ENCODE measurements around the gene RAB35. TPM values are rescaled to one million over a fixed set of nuclear protein-coding genes. Genes with fewer than 3 reads are reported as not detected.

RAB35 gene
- total and polyA plus RNA-seq, 2 experiments from 2014 or later: 9.9 to 16.9 TPM

DNA sequence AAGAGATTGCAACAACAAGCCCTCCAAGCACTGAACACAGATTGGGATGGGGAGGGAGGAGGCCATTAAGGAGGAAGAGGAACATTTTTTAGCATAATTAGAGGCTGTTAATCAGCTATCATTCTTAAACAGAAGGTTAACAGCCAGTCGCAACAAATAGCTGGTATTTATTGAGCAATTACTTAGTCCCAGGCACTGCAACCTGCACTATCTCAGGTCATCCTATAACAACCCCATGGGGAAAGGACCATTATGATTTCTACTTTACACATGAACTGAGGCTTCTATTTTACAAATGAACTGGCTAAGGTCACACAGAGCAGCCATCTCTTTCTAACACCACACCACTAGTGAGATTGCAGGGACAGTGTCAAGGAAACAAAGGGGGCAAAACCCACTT is 10.4 kb downstream of the RAB35 start (continued):
- TF ChIP-seq, protein P1, sequence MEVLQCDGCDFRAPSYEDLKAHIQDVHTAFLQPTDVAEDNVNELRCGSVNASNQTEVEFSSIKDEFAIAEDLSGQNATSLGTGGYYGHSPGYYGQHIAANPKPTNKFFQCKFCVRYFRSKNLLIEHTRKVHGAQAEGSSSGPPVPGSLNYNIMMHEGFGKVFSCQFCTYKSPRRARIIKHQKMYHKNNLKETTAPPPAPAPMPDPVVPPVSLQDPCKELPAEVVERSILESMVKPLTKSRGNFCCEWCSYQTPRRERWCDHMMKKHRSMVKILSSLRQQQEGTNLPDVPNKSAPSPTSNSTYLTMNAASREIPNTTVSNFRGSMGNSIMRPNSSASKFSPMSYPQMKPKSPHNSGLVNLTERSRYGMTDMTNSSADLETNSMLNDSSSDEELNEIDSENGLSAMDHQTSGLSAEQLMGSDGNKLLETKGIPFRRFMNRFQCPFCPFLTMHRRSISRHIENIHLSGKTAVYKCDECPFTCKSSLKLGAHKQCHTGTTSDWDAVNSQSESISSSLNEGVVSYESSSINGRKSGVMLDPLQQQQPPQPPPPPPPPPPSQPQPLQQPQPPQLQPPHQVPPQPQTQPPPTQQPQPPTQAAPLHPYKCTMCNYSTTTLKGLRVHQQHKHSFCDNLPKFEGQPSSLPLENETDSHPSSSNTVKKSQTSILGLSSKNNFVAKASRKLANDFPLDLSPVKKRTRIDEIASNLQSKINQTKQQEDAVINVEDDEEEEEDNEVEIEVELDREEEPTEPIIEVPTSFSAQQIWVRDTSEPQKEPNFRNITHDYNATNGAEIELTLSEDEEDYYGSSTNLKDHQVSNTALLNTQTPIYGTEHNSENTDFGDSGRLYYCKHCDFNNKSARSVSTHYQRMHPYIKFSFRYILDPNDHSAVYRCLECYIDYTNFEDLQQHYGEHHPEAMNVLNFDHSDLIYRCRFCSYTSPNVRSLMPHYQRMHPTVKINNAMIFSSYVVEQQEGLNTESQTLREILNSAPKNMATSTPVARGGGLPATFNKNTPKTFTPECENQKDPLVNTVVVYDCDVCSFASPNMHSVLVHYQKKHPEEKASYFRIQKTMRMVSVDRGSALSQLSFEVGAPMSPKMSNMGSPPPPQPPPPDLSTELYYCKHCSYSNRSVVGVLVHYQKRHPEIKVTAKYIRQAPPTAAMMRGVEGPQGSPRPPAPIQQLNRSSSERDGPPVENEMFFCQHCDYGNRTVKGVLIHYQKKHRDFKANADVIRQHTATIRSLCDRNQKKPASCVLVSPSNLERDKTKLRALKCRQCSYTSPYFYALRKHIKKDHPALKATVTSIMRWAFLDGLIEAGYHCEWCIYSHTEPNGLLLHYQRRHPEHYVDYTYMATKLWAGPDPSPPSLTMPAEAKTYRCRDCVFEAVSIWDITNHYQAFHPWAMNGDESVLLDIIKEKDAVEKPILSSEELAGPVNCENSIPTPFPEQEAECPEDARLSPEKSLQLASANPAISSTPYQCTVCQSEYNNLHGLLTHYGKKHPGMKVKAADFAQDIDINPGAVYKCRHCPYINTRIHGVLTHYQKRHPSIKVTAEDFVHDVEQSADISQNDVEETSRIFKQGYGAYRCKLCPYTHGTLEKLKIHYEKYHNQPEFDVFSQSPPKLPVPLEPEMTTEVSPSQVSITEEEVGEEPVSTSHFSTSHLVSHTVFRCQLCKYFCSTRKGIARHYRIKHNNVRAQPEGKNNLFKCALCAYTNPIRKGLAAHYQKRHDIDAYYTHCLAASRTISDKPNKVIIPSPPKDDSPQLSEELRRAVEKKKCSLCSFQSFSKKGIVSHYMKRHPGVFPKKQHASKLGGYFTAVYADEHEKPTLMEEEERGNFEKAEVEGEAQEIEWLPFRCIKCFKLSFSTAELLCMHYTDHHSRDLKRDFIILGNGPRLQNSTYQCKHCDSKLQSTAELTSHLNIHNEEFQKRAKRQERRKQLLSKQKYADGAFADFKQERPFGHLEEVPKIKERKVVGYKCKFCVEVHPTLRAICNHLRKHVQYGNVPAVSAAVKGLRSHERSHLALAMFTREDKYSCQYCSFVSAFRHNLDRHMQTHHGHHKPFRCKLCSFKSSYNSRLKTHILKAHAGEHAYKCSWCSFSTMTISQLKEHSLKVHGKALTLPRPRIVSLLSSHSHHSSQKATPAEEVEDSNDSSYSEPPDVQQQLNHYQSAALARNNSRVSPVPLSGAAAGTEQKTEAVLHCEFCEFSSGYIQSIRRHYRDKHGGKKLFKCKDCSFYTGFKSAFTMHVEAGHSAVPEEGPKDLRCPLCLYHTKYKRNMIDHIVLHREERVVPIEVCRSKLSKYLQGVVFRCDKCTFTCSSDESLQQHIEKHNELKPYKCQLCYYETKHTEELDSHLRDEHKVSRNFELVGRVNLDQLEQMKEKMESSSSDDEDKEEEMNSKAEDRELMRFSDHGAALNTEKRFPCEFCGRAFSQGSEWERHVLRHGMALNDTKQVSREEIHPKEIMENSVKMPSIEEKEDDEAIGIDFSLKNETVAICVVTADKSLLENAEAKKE (CRISPR knock-in tag; IDR thresholded peaks at IDR 0.05): no peak
- no peak for TF ChIP-seq EZH2 (IDR thresholded peaks at IDR 0.05; ENCODE audit: low read depth, unreplicated experiment)
- no peak for TF ChIP-seq ZNF114 (CRISPR knock-in tag; IDR thresholded peaks at IDR 0.05)
- no peak for TF ChIP-seq POLR2AphosphoS5 (IDR thresholded peaks at IDR 0.05; ENCODE audit: low read depth)
- TF ChIP-seq, protein P2, sequence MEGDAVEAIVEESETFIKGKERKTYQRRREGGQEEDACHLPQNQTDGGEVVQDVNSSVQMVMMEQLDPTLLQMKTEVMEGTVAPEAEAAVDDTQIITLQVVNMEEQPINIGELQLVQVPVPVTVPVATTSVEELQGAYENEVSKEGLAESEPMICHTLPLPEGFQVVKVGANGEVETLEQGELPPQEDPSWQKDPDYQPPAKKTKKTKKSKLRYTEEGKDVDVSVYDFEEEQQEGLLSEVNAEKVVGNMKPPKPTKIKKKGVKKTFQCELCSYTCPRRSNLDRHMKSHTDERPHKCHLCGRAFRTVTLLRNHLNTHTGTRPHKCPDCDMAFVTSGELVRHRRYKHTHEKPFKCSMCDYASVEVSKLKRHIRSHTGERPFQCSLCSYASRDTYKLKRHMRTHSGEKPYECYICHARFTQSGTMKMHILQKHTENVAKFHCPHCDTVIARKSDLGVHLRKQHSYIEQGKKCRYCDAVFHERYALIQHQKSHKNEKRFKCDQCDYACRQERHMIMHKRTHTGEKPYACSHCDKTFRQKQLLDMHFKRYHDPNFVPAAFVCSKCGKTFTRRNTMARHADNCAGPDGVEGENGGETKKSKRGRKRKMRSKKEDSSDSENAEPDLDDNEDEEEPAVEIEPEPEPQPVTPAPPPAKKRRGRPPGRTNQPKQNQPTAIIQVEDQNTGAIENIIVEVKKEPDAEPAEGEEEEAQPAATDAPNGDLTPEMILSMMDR (conservative IDR thresholded peaks at IDR 0.05; ENCODE audit: low read depth in 2 of 2): no peak
- no peak for TF ChIP-seq STAT1 (IDR thresholded peaks at IDR 0.05; ENCODE audit: unreplicated experiment)
- no peak for TF ChIP-seq CREB1 (CRISPR knock-in tag; IDR thresholded peaks at IDR 0.05; ENCODE audit: low read depth)
- TF ChIP-seq ZNF331 (CRISPR knock-in tag; IDR thresholded peaks at IDR 0.05; ENCODE audit: low read depth): no peak

DNA sequence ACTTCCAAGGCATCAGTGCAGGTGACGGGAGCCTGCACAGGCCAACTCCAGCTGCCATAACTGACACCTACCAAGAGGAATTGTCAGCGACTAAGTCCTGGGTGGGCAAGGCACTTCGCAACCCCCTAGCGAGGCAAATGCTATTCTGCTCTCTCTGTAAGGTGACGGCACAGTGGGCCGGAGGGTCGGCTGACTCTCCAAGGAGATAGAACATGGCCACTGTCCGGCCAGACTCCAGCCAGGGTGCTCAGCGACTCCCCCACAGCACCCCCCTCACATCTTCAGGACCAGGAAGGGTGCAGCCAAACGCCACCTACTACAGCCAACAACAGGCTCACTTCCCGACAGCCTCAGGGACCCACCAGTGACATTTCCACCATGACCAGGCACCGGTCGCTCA is 13.2 kb downstream of the RAB35 start:
- Histone ChIP-seq H3K4me3 (no peak overlapping the region), H3K4me2 (no peak overlapping the region), H3F3A (replicated peaks; ENCODE audit: low read depth) (no peaks in the 10 kb centered on the region; the same call in 1 of the 2 replicates), H4K20me1 (replicated peaks; ENCODE audit: insufficient read depth) (peaks cover 3% of the 10 kb centered on the region; the same call in 1 of the 2 replicates), H3K36me3 (ENCODE audit: insufficient read depth) (no peaks in the 10 kb centered on the region), H2AFZ (no peak overlapping the region), H3K9me2 (ENCODE audit: insufficient read depth) (no peaks in the 10 kb centered on the region), H3K27me3 (ENCODE audit: insufficient read depth) (no peaks in the 10 kb centered on the region), H3K79me2 (replicated peaks; ENCODE audit: insufficient read depth) (peaks cover 65% of the 10 kb centered on the region), H3K27ac (ENCODE audit: low read depth) (no peak overlapping the region), H3K4me1 (ENCODE audit: insufficient read depth) (peaks cover 7% of the 10 kb centered on the region)
- no peak overlapping the region for H3K4me3 Mint-ChIP-seq
- no peak overlapping the region for H3K27ac Mint-ChIP-seq
- H3K36me3 Mint-ChIP-seq (ENCODE audit: low read depth): peaks cover 52% of the 10 kb centered on the region
- DNase-seq (ENCODE audit: low spot score) (no peak), ATAC-seq (no peak)
- no peaks in the 10 kb centered on the region for H3K9me3 Mint-ChIP-seq
- H3K27me3 Mint-ChIP-seq (ENCODE audit: insufficient read depth, low read depth, poor library complexity): peaks cover 2% of the 10 kb centered on the region
- H3K4me1 Mint-ChIP-seq: peaks cover 26% of the 10 kb centered on the region
- TF ChIP-seq, protein P3, sequence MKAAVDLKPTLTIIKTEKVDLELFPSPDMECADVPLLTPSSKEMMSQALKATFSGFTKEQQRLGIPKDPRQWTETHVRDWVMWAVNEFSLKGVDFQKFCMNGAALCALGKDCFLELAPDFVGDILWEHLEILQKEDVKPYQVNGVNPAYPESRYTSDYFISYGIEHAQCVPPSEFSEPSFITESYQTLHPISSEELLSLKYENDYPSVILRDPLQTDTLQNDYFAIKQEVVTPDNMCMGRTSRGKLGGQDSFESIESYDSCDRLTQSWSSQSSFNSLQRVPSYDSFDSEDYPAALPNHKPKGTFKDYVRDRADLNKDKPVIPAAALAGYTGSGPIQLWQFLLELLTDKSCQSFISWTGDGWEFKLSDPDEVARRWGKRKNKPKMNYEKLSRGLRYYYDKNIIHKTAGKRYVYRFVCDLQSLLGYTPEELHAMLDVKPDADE (IDR thresholded peaks at IDR 0.05): no peak
- TF ChIP-seq CREB1 (CRISPR knock-in tag; IDR thresholded peaks at IDR 0.05; ENCODE audit: low read depth) (no peak), STAT1 (IDR thresholded peaks at IDR 0.05; ENCODE audit: unreplicated experiment) (no peak), POLR2AphosphoS5 (IDR thresholded peaks at IDR 0.05; ENCODE audit: low read depth) (no peak), EZH2 (IDR thresholded peaks at IDR 0.05; ENCODE audit: low read depth, unreplicated experiment) (no peak), JUNB (IDR thresholded peaks at IDR 0.05; ENCODE audit: unreplicated experiment) (no peak), NANOG (IDR thresholded peaks at IDR 0.05; ENCODE audit: borderline replicate concordance) (no peak)
- TF ChIP-seq, protein P2 (conservative IDR thresholded peaks at IDR 0.05; ENCODE audit: low read depth in 2 of 2): no peak

All from GM23338 (cell line).